ENCODE data around the gene MEGF9. TPM values are rescaled to one million over a fixed set of nuclear protein-coding genes. Genes with fewer than 3 reads are reported as not detected.

Gene MEGF9
- polyA plus RNA-seq, 1 donor (not counting 4 experiments of a cell fraction or from before 2014, with no cell fraction given): 11.2 TPM

DNA sequence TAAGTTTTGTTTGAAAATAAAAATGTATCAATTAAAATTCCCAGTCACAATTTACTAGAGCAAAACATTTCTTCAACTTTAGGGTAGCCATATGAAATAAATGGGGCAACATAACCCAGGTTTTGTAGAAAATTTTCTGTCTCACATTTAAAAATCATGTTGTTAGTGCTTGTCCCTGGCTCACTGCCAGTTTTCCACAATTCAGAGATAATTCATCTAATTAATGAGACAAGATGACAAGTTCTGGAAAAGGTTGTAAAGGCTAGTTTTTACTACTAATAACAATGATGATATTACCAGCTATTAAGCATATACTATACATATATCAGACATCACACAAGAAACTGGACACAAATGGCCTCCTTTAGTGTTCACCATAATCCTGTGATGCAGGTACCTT, 45.9 kb downstream of the MEGF9 start:
- Histone ChIP-seq H3K4me1 (ENCODE audit: control insufficient read depth, extremely low read depth, insufficient read depth, low read length) (no peaks in the 10 kb centered on the region), H3K9me3 (ENCODE audit: control insufficient read depth, low read depth, low read length) (no peaks in the 10 kb centered on the region), H3K27me3 (ENCODE audit: control insufficient read depth, extremely low read depth, insufficient read depth, low read length) (no peaks in the 10 kb centered on the region), H3K36me3 (ENCODE audit: control insufficient read depth in 2 of 2, extremely low read depth in 1 of 2, insufficient read depth in 2 of 2, low read length in 2 of 2) (no peaks in the 10 kb centered on the region), H3K27ac (ENCODE audit: control insufficient read depth, insufficient read depth, low read length) (no peak overlapping the region), H4K20me1 (ENCODE audit: control insufficient read depth, extremely low read depth, insufficient read depth, low read length) (no peaks in the 10 kb centered on the region), H3K4me3 (ENCODE audit: control insufficient read depth in 2 of 3, extremely low read depth in 1 of 3, insufficient read depth in 2 of 3, low read depth in 1 of 3, low read length in 3 of 3) (no peak overlapping the region), H3K9ac (ENCODE audit: control insufficient read depth, extremely low read depth, insufficient read depth, low read length) (no peak overlapping the region), H3K9me1 (ENCODE audit: control insufficient read depth, extremely low read depth, insufficient read depth, low read length) (no peaks in the 10 kb centered on the region), H3K4me2 (ENCODE audit: control insufficient read depth, extremely low read depth, insufficient read depth, low read depth, low read length) (no peak overlapping the region), H3K79me2 (ENCODE audit: control insufficient read depth, insufficient read depth, low read length) (peaks cover 3% of the 10 kb centered on the region), H2AFZ (ENCODE audit: control insufficient read depth, low read length) (no peak overlapping the region)
- DNase-seq (ENCODE audit: low read depth, low spot score): no peak
- dilution Hi-C loops (cut with MboI; ENCODE audit: extremely low pct_ligation_motif_present, low sequenced_read_pairs): no loop called here
- TF ChIP-seq EZH2 (IDR thresholded peaks at IDR 0.05; ENCODE audit: low read length): no peak
- TF ChIP-seq, protein P1, sequence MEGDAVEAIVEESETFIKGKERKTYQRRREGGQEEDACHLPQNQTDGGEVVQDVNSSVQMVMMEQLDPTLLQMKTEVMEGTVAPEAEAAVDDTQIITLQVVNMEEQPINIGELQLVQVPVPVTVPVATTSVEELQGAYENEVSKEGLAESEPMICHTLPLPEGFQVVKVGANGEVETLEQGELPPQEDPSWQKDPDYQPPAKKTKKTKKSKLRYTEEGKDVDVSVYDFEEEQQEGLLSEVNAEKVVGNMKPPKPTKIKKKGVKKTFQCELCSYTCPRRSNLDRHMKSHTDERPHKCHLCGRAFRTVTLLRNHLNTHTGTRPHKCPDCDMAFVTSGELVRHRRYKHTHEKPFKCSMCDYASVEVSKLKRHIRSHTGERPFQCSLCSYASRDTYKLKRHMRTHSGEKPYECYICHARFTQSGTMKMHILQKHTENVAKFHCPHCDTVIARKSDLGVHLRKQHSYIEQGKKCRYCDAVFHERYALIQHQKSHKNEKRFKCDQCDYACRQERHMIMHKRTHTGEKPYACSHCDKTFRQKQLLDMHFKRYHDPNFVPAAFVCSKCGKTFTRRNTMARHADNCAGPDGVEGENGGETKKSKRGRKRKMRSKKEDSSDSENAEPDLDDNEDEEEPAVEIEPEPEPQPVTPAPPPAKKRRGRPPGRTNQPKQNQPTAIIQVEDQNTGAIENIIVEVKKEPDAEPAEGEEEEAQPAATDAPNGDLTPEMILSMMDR (optimal IDR thresholded peaks at IDR 0.05 in 1 of 3, IDR thresholded peaks at IDR 0.05 in 1 of 3, conservative IDR thresholded peaks at IDR 0.05 in 1 of 3; ENCODE audit: extremely low read depth in 1 of 3, insufficient read depth in 2 of 3, low read length in 3 of 3): no peak
- FAIRE-seq: no peak

DNA sequence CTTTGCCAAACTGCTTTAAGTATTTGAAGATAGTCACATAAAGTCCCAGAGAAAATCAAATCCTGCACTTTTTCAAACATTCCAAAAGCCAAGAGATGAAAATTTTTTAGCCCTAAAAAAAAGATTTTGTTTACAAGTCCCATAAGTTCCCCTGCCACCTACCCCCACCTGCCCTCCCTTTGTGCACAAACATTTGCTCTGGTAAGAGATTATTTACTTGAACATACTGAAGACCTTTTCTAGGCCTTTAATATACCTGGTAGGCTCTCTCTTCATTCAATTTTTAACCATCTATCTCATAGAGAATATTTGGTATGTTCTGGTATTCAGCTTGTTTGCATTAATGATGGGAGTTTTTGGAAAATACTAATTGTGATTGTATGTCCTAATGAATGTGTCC, 50.3 kb downstream of the MEGF9 start:
- H2AFZ ChIP-seq (ENCODE audit: control insufficient read depth, low read length): no peak overlapping the region
- no peaks in the 10 kb centered on the region for H3K27me3 ChIP-seq (ENCODE audit: control insufficient read depth, extremely low read depth, insufficient read depth, low read length)
- H3K79me2 ChIP-seq (ENCODE audit: control insufficient read depth, insufficient read depth, low read length): peaks cover 5% of the 10 kb centered on the region
- H3K36me3 ChIP-seq (ENCODE audit: control insufficient read depth in 2 of 2, extremely low read depth in 1 of 2, insufficient read depth in 2 of 2, low read length in 2 of 2): no peaks in the 10 kb centered on the region
- dilution Hi-C loops (cut with MboI; ENCODE audit: extremely low pct_ligation_motif_present, low sequenced_read_pairs): no loop called here
- no peak overlapping the region for H3K4me3 ChIP-seq (ENCODE audit: control insufficient read depth in 2 of 3, extremely low read depth in 1 of 3, insufficient read depth in 2 of 3, low read depth in 1 of 3, low read length in 3 of 3)
- no peak overlapping the region for H3K9ac ChIP-seq (ENCODE audit: control insufficient read depth, extremely low read depth, insufficient read depth, low read length)
- no peaks in the 10 kb centered on the region for H3K9me1 ChIP-seq (ENCODE audit: control insufficient read depth, extremely low read depth, insufficient read depth, low read length)
- H4K20me1 ChIP-seq (ENCODE audit: control insufficient read depth, extremely low read depth, insufficient read depth, low read length): no peaks in the 10 kb centered on the region
- no peak overlapping the region for H3K4me2 ChIP-seq (ENCODE audit: control insufficient read depth, extremely low read depth, insufficient read depth, low read depth, low read length)
- DNase-seq (ENCODE audit: low read depth, low spot score): no peak
- no peaks in the 10 kb centered on the region for H3K9me3 ChIP-seq (ENCODE audit: control insufficient read depth, low read depth, low read length)
- no peak overlapping the region for H3K27ac ChIP-seq (ENCODE audit: control insufficient read depth, insufficient read depth, low read length)
- no peaks in the 10 kb centered on the region for H3K4me1 ChIP-seq (ENCODE audit: control insufficient read depth, extremely low read depth, insufficient read depth, low read length)
- TF ChIP-seq, protein P1 (optimal IDR thresholded peaks at IDR 0.05 in 1 of 3, IDR thresholded peaks at IDR 0.05 in 1 of 3, conservative IDR thresholded peaks at IDR 0.05 in 1 of 3; ENCODE audit: extremely low read depth in 1 of 3, insufficient read depth in 2 of 3, low read length in 3 of 3): no peak
- TF ChIP-seq EZH2 (IDR thresholded peaks at IDR 0.05; ENCODE audit: low read length): no peak
- no peak for FAIRE-seq

All from keratinocyte (primary cell).